Stimulated activated naive B cell treated with anti-CD40 and anti-IgM and Interleukin-4, amounts not matched to agents 10 μg/mL and 1 μg/mL and 100 μg/mL, for 72 hours (primary cell): ENCODE data around the gene BCHE.

ENCODE experiments used
- ATAC-seq, 2 donors: fragments of 150-1000 bp; cut with Tn5 transposase; replicated peaks; 2 replicates each; pipeline ENCODE4 v1.10.0; 2021; ENCODE audit warnings: moderate library complexity in 1 of 2
- DNase-seq: peaks from one replicate; pipeline ENCODE4 v3.0.0; 2021
- H3K27ac Mint-ChIP-seq: one replicate; pipeline ENCODE4 v1.8.0; 2022; ENCODE audit warnings: mild to moderate bottlenecking, mixed read lengths
- H3K27me3 Mint-ChIP-seq, 2 donors: one replicate each; pipeline ENCODE4 v1.8.0; 2022; ENCODE audit warnings: mixed read lengths in 2 of 2
- H3K36me3 Mint-ChIP-seq, 2 donors: one replicate each; pipeline ENCODE4 v1.8.0; 2022; ENCODE audit warnings: mixed read lengths in 2 of 2, mild to moderate bottlenecking in 1 of 2
- H3K4me1 Mint-ChIP-seq, 2 donors: one replicate each; pipeline ENCODE4 v1.8.0; 2022; ENCODE audit warnings: mixed read lengths in 2 of 2, mild to moderate bottlenecking in 1 of 2
- H3K4me3 Mint-ChIP-seq, 2 donors: one replicate each; pipeline ENCODE4 v1.8.0; 2022; ENCODE audit warnings: mild to moderate bottlenecking in 2 of 2, mixed read lengths in 2 of 2, moderate library complexity in 1 of 2
- H3K9me3 Mint-ChIP-seq, 2 donors: one replicate each; pipeline ENCODE4 v1.8.0; 2022; ENCODE audit warnings: mixed read lengths in 2 of 2, mild to moderate bottlenecking in 1 of 2

The BCHE gene

DNA sequence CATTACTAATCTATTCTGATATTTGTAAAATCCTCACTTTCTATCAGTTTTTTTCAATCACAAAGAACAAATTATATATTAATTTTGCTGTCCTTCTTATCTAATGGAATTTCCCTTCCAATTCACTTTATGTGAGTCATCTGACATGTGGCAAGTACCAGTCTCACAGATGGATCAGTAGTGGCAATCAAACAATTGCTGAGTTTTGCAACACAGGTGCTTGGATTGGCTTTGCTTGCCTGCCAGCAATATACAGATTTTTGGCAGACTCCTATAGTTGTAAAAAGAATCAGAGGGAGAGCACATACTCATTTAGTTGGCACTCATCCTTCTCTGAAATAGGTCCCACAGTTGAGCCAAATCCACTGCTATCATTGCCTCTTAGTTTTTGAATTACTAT lies 83.7 kb downstream of the BCHE start:
- Mint-ChIP-seq H3K4me1 (no peaks in the 10 kb centered on the region), H3K27me3 (no peaks in the 10 kb centered on the region), H3K36me3 (no peaks in the 10 kb centered on the region), H3K4me3 (no peak overlapping the region), H3K9me3 (peaks cover 0 to 3% of the 10 kb centered on the region in 2 donors), H3K27ac (no peak overlapping the region)
- DNase-seq (no peak), ATAC-seq (no peak)

DNA sequence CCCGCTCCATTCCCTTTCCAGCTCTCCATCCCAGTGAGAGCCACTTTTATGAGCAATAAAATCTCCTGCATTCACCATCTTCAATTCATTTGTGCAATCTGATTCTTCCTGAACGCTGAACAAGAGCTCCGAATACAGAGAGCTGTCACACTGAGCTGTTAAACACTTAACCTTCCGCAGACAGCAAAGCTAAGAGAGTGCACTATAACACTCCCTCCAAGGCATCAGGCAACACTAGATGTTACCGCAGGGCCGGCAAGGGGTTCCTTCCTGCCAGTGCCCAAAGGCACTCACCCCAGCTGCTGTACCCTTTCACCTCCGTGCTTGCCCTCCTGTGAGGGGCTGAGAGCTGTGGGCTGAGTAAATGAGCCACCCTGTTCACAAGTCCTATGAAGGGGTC lies 85.6 kb downstream of the BCHE start:
- peaks cover 0 to 3% of the 10 kb centered on the region in 2 donors for H3K9me3 Mint-ChIP-seq
- H3K36me3 Mint-ChIP-seq: no peaks in the 10 kb centered on the region
- ATAC-seq: no peak

DNA sequence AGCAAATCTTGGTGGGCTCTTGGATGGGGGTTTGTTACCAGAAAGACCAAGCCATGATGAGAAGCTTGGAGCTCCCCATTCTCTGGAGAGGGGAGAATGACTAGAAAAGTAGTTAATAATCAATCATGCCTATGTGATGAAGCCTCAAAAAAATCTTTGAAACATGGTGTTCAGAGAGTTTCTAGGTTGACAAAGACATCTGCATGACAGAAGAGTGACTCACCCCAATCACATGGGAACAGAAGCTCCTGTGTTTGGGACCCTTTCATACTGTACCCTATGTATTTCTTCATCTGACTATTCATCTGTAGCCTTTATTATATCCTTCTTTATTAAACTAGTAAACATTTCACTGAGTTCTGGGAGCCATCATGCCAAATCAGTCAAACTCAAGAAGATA lies 87.4 kb downstream of the BCHE start:
- Mint-ChIP-seq H3K36me3 (no peaks in the 10 kb centered on the region), H3K27ac (no peak overlapping the region), H3K4me3 (no peak overlapping the region), H3K9me3 (peaks cover 0 to 3% of the 10 kb centered on the region in 2 donors), H3K27me3 (no peaks in the 10 kb centered on the region), H3K4me1 (no peaks in the 10 kb centered on the region)
- ATAC-seq: no peak
- DNase-seq: no peak

More for the DNA sequence above, 85.6 kb downstream of the BCHE start:
- H3K4me3 Mint-ChIP-seq: no peak overlapping the region
- H3K27ac Mint-ChIP-seq: no peak overlapping the region
- no peak for DNase-seq
- no peaks in the 10 kb centered on the region for H3K4me1 Mint-ChIP-seq
- H3K27me3 Mint-ChIP-seq: no peaks in the 10 kb centered on the region

DNA sequence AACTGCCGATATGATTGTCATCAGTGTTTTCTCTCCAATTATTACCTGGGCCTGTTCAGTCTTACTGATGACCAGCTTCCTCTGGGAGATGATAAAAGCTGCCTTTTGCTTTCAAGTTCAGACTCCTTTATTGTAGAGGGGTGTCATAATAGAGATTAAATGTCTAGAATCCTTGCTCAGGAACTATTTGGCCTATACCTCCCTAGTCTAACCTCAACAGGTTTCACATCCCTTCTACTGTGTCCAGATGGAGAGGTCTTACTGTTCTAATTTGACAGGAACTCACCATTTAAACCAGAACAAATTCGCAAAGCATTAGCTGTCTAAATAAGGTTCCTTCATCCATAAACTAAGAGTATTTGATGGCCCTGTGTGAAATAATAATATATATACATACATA lies 88.0 kb downstream of the BCHE start:
- ATAC-seq (no peak), DNase-seq (no peak)
- H3K27me3 Mint-ChIP-seq: no peaks in the 10 kb centered on the region
- no peaks in the 10 kb centered on the region for H3K4me1 Mint-ChIP-seq
- H3K36me3 Mint-ChIP-seq: no peaks in the 10 kb centered on the region
- no peak overlapping the region for H3K4me3 Mint-ChIP-seq
- H3K27ac Mint-ChIP-seq: no peak overlapping the region
- H3K9me3 Mint-ChIP-seq: peaks cover 0 to 3% of the 10 kb centered on the region in 2 donors

DNA sequence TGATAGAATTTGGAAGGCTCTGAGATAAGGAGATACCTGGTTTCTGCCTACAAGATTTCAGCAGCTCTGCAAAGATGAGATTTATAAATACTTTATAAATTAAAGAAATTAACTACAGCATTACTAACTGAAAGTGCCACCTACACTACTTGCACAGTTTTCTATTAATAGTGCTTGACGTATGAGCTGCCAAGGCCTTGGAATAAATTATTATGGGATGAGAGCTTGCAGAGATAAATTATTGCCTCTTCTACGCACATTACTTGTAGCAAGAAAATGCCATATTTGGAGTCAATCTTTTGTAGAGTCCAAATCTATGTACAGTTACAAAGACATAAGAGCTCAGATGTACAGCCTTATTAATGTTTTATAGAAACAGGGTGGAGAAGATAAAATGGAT lies 89.1 kb downstream of the BCHE start:
- Mint-ChIP-seq H3K9me3 (peaks cover 0 to 4% of the 10 kb centered on the region in 2 donors), H3K4me3 (no peak overlapping the region), H3K4me1 (no peaks in the 10 kb centered on the region), H3K27ac (no peak overlapping the region), H3K36me3 (no peaks in the 10 kb centered on the region), H3K27me3 (no peaks in the 10 kb centered on the region)
- DNase-seq (no peak), ATAC-seq (no peak)

DNA sequence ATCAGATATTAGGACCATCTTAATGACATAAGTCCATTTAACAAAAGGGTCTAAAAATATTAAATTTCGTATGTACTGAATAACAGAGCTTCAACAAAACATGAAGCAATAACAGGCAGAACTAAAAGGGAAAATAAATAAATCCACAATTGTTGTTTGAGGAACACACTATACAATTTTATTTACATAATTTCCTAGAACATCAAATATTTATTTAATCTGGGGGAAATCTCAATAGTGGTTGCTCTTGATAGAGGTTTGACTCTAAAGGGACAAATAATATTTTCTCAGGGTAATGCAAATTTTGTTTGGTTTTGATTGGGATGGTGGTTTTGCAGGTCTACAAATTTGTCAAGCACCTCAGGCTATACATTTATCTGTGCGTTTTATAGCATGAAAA lies 90.3 kb downstream of the BCHE start:
- H3K27ac Mint-ChIP-seq: no peak overlapping the region
- no peak for ATAC-seq
- peaks cover 0 to 6% of the 10 kb centered on the region in 2 donors for H3K9me3 Mint-ChIP-seq
- H3K4me3 Mint-ChIP-seq: no peak overlapping the region
- H3K4me1 Mint-ChIP-seq: no peaks in the 10 kb centered on the region
- no peak for DNase-seq
- no peaks in the 10 kb centered on the region for H3K27me3 Mint-ChIP-seq
- no peaks in the 10 kb centered on the region for H3K36me3 Mint-ChIP-seq

DNA sequence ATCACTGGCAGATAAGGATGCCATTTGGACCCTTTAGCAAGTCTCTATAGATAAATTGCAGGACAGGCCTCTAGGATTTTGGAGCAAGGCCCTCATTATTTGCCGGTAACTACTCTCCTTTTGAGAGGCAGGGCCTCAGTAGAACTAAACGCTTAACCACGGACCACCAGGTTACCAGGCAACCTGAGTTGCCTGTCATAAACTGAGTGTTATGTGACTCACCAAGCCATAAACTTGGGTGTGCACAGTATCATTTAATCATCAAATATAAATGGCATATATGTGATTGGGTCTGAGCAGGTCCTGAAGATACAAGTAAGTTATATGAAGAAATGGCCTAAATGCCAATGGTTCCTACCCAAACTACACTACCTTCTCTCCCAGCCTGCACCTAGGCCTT lies 93.2 kb downstream of the BCHE start:
- DNase-seq: no peak
- Mint-ChIP-seq H3K27ac (no peak overlapping the region), H3K36me3 (no peaks in the 10 kb centered on the region), H3K4me3 (no peak overlapping the region), H3K27me3 (no peaks in the 10 kb centered on the region), H3K4me1 (no peaks in the 10 kb centered on the region), H3K9me3 (peaks cover 0 to 3% of the 10 kb centered on the region in 2 donors)
- no peak for ATAC-seq

DNA sequence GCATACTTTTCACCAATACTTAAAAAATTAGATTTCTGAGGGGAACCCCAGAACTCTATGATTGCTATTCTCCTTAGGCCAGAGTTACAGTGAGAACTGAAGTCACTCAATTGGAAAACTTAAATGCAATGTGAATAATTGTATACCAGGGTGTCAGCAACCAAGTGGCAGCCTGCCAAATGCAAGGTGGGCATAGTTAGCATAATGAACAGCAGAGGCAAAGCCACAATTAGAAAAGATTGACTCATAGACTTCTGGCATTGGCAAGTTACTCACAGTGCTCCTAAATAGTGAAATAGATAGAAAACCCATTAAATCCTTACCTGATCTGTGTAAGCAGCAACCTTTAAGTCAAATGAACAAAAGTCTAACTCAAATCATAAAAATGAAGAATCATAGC lies 94.9 kb downstream of the BCHE start:
- H3K36me3 Mint-ChIP-seq: no peaks in the 10 kb centered on the region
- DNase-seq: no peak
- no peak overlapping the region for H3K4me3 Mint-ChIP-seq

DNA sequence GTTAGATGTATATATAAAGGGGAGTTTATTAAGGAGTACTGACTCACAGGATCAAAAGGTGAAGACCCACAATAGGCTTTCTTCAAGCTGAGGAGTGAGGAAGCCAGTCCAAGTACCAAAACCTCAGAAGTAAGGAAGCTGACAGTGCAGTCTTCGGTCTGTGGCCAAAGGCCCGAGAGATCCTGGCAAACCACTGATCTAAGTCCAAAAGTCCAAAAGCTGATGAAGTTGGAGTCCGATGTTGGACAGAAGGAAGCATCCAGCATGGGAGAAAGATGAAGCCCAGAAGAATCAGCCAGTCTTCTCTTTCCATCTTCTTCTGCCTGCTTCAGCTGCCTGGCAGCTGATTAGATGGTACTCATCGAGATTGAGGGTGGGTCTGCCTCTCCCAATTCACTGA lies 107.5 kb downstream of the BCHE start:
- Mint-ChIP-seq H3K36me3 (no peaks in the 10 kb centered on the region), H3K27ac (no peak overlapping the region), H3K4me3 (no peak overlapping the region), H3K4me1 (no peaks in the 10 kb centered on the region), H3K9me3 (peaks cover 0 to 7% of the 10 kb centered on the region in 2 donors), H3K27me3 (no peaks in the 10 kb centered on the region)
- DNase-seq (no peak), ATAC-seq (no peak)

More for the DNA sequence above, 94.9 kb downstream of the BCHE start:
- H3K27ac Mint-ChIP-seq: no peak overlapping the region
- ATAC-seq: no peak
- H3K4me1 Mint-ChIP-seq: no peaks in the 10 kb centered on the region
- no peaks in the 10 kb centered on the region for H3K27me3 Mint-ChIP-seq
- peaks cover 4 to 6% of the 10 kb centered on the region in 2 donors for H3K9me3 Mint-ChIP-seq

DNA sequence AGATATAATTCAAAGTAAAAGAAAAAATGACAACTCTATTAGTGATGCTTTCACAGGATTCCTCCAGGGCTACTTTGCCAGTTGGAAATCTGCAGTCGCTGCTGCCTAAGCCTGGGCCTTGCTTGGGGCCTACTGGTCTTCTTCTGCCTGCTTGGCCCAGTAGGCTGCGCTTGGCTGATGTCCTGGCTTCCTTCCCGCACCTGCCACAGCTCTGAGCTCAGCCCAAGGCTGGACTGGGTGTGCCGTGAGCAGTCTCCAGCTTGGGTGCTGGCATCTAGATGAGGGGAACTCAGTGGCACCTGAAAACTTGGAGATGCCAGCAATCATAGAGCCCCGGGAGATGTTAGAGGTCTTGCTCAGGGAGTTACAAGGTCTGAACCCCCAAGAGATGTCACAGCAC lies 108.3 kb downstream of the BCHE start:
- DNase-seq (no peak), ATAC-seq (peak in 1 of 2 donors; percentile 5)
- H3K4me3 Mint-ChIP-seq: no peak overlapping the region
- H3K9me3 Mint-ChIP-seq: peaks cover 0 to 7% of the 10 kb centered on the region in 2 donors
- H3K27ac Mint-ChIP-seq: no peak overlapping the region
- no peaks in the 10 kb centered on the region for H3K36me3 Mint-ChIP-seq
- H3K4me1 Mint-ChIP-seq: no peaks in the 10 kb centered on the region
- H3K27me3 Mint-ChIP-seq: no peaks in the 10 kb centered on the region

DNA sequence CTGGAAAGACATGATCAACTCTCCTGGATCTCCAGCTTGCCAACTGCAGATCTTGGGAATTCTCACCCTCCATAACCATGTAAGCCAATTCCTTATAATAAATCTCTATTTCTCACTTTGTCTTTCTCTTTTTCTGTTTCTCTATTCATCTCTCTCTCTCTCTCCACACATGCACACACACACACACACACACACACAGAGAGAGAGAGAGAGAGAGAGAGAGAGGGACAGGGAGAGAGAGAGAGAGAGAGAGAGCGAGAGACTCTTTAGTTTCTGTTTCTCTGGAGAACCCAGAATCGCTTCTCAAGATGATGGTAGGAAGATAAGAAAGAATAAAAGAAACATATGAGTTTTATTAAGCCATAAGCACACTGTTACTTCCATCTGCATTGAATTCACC lies 111.9 kb downstream of the BCHE start:
- no peaks in the 10 kb centered on the region for H3K36me3 Mint-ChIP-seq
- H3K27me3 Mint-ChIP-seq: no peaks in the 10 kb centered on the region
- DNase-seq (no peak), ATAC-seq (no peak)
- no peaks in the 10 kb centered on the region for H3K4me1 Mint-ChIP-seq
- peaks cover 0 to 7% of the 10 kb centered on the region in 2 donors for H3K9me3 Mint-ChIP-seq
- no peak overlapping the region for H3K4me3 Mint-ChIP-seq
- H3K27ac Mint-ChIP-seq: no peak overlapping the region
